GM18498 (cell line): Measurements from ENCODE around the gene APOM.

Experiments used
- ATAC-seq: cut with Tn5 transposase; IDR thresholded peaks from one replicate; pipeline ENCODE4 v1.9.1; 2021; ENCODE audit warnings: mild to moderate bottlenecking, moderate library complexity; ENCODE audit not compliant: unreplicated experiment

The APOM gene

DNA sequence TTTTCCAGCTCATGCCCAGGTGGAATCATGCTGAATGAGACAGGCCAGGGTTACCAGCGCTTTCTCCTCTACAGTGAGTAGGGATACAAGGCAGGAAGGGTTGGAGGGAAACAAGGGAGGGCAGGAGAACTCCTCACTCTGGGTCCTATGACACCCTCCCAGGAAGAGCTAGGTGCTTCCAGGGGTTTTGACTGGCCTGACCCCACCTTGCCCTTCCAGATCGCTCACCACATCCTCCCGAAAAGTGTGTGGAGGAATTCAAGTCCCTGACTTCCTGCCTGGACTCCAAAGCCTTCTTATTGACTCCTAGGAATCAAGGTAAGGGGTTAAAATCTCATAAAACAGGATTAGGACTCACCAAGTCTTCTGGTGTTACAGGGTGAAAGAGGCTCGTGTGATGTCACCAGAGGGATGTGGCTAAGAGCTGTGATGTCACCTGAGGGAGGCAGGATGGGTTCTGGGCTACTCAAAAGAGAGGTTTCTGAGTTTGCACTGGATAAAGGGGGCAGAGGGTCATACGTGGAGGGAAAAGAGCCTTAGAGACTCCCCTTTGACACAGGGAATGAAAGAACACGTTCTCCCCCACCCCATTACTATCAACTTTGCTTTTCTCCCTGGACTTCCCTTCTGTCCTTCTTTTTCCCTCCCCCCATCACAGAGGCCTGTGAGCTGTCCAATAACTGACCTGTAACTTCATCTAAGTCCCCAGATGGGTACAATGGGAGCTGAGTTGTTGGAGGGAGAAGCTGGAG lies 1.9 kb downstream of the APOM start:
- no peak for ATAC-seq

DNA sequence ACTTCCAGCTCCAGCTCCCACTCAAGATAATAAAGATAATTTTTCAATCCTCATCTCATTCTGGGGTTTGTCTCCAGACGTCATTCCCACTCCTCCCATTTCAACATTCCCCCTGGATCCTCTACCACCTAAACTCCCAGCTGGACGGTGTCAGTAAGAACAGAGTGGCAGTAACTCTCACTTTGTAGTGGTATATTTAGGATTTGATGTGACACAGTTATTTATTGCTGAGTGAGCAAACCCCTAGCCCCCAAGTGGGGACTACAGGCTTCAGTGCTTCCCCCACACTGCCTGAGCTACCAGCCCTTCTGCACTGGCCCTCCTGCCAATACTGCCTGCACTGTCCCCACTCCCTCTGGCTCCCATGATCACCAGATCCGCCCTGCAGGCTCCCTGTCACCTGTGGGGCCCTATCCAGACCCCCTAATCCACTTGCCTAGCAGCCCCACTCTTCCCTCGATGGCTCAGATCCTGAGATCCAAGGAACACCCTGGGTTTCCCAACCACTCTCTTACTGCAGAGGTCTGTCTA lies 2.5 kb downstream of the APOM start:
- no peak for ATAC-seq

DNA sequence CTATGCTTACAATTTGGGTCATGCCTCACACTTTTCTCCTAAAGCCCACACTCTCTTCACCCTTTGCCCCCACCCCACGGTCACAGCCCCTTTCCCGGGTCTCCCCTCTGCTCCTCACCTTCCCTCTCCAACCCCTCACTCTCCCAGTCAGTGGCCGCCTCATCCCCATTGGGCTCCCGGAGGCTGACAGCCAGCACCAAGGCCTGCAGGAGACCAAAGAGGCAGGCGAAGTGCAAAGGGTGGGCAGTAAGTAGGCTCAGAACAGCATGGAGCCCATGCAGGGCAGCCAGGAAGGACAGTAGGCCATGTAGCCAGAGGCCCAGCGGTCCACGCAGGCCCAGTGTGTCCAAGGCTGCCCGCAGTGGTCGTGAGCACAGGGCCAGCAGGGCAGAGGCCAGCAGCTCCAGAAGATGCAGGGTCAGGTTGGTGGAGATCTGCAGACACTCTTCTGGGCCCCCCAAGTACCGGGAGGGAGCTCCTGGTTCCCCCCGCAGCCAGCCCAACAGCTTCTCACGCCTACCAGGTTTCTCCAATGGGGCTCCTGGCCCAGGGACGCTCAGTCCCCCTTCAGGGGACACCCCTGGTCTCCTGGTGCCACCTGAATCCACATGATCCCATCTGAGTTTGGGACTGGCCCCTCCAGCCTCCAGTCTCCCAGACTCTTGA lies 3.4 kb downstream of the APOM start:
- ATAC-seq = no peak

DNA sequence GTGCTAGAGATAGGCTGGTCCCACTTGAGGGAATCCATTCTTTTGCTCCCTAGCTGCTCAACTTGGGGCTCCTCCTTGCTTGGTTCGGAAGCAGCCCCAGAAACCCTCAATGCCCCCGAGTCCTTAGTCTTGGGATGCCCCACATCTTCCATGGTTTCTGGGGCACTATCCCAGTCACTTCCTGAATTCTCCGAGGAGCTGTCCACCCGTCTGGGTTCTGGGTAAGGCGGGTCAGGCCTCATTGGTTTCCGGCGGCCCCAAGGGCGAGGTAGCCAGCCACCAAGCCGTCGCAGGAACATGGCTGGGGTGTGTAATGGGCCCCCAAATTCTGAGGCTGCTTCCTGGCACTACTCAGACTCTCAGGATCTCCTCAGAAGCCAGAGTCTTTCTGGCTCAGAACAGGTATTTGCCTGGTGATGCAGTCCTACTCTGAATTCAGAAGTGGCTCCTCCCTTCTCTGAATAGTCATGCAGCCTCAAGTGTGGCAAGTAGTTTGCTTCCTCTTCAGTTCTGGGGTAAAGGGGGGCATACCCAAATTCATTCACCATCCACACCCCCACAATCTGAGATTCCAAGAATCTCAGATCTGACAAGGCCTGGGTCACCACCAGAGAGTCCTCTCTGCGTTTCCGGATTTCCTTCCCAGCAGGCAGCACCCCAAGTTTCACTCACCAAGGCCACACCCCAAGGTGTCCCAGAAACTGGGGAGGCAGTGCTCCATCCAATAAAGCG lies 4.1 kb downstream of the APOM start:
- no peak for ATAC-seq

- peak; percentile 56 for ATAC-seq
Measured at GRCh38 chr6:31660381-31661261, 4.9 kb downstream of the APOM start, which contains the start of gene C6orf47. Gene C6orf47, minus strand, starts transcription at chr6:31660778. Its CDS starts 831 bp downstream, at chr6:31659947.

GRCh38 chr6:31661262-31662123 lies 5.8 kb downstream of the APOM start:
- no peak for ATAC-seq

GRCh38 chr6:31662124-31662723 lies 6.5 kb downstream of the APOM start:
- no peak for ATAC-seq

- ATAC-seq = no peak
Measured at GRCh38 chr6:31663126-31663960, 7.6 kb downstream of the APOM start.

GRCh38 chr6:31663961-31664789 lies 8.5 kb downstream of the APOM start:
- ATAC-seq = no peak

- ATAC-seq = peak; percentile 38
Measured at GRCh38 chr6:31664790-31665500, 9.3 kb downstream of the APOM start, which contains the start of gene GPANK1. Gene GPANK1, minus strand, starts transcription at chr6:31664997. Its CDS starts 519 bp downstream, at chr6:31664478.

DNA sequence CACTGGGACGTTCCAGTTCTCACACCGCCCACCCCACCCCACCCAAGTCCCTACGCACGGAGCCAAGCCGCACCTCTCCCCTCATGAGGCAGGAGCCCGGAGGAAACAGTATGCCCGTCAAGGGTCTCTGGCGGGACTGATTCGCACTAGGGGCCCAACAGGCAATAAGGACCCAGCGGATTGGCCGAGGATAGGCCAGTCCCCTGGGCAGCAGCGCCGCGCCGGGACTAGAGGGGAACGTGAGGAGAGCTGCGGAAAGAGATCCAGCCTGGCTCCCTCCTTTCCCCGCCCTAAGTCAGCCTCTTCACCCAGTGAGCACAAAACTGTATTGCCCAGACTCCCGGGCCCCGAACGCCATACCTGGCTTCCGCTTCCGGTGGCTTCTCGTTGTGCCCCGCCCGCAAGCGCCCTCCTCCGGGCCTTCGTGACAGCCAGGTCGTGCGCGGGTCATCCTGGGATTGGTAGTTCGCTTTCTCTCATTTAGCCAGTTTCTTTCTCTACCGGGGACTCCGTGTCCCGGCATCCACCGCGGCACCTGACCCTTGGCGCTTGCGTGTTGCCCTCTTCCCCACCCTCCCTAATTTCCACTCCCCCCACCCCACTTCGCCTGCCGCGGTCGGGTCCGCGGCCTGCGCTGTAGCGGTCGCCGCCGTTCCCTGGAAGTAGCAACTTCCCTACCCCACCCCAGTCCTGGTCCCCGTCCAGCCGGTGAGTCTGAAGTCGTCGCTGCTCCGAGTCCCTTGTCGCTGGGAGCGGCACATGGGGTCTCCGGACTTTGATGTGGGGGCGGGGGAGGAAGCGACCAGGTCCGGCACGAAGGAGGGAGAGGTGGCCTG lies 10.0 kb downstream of the APOM start, which contains the start of gene CSNK2B:
CSNK2B (plus strand) TSS at position 580 of the 836 bp plus-strand sequence. CDS start 752 bp downstream, outside the sequence.
- peak; percentile 77 for ATAC-seq

DNA sequence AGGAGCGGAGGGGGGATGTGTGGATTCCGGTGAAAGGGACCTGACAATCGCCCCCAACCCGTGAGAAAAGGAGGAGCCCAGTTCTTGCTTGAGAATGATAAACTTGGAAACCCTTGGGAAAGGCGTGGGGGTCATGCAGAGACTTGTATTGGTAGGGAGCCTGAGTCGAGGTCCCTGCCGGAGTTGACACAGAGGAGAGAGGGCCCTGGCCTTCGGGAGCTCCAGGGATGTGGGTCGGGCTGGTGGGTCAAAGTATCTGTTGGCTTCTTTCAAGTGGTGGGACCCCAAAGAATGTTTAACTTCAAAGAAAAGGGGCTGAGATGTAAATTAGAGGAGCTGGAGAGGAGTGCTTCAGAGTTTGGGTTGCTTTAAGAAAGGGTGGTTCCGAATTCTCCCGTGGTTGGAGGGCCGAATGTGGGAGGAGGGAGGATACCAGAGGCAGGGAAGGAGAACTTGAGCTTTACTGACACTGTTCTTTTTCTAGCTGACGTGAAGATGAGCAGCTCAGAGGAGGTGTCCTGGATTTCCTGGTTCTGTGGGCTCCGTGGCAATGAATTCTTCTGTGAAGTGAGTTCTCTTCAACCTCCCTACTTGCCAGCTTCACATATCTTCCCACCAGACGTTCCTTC lies 10.8 kb downstream of the APOM start:
- no peak for ATAC-seq

GRCh38 chr6:31669676-31670075 lies 14.0 kb downstream of the APOM start, which contains the start of gene LY6G5B:
Gene LY6G5B, plus strand, starts transcription at chr6:31669976. Its CDS starts 975 bp downstream, at chr6:31670951.
- ATAC-seq = no peak

DNA sequence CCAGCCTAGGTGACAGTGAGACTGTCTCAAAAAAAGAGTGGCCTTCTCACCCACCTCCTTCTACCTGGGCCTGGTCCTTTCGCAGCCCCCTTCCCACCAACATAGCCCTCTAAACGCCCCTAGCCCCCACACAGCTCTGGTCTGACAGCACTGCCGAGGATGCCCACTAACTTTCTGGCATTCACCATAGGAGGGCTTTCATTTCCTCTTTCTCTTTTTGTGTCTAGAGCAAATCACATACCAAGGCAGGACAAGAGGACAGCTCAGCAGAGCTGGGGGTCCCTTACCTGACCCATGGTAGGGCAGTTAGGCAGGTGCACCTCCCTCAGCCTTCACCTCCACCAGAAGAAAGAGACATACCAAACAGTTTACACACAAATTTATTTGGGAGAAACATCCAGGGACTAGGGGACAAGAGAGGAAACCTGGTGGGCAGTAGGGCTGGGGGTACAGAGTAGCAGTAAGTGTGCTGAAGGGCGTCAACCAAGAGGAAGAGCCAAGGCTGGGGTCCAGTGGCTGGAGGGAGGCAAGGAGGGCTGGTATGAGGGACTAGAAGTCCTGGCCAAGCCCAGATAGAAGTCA lies 20.7 kb downstream of the APOM start:
- ATAC-seq = no peak

DNA sequence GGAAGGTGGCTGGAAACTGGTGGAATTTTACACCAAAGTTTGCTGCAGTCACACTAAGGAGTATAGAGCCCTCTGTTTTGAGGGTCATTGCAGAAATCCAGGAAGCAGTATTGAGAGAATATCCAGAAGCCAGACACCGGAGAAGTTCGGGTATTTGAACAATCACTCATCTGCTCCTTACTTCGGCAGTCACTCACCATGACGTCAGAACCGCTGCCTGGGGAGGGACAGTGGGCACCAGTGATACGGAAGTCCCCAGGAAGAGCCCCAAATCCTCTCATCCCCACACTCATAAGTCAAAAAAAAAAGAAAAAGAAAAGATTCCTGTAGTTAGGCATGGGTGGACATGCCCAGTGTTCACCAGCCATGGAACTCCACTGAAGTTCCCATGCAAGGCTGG lies 21.2 kb downstream of the APOM start:
- no peak for ATAC-seq
